Measurements from ENCODE around the gene CASK. TPM values are rescaled to one million over a fixed set of nuclear protein-coding genes. Genes with fewer than 3 reads are reported as not detected.

CASK gene
- total RNA-seq, 1 experiment from 2014 or later, result 163 TPM

DNA sequence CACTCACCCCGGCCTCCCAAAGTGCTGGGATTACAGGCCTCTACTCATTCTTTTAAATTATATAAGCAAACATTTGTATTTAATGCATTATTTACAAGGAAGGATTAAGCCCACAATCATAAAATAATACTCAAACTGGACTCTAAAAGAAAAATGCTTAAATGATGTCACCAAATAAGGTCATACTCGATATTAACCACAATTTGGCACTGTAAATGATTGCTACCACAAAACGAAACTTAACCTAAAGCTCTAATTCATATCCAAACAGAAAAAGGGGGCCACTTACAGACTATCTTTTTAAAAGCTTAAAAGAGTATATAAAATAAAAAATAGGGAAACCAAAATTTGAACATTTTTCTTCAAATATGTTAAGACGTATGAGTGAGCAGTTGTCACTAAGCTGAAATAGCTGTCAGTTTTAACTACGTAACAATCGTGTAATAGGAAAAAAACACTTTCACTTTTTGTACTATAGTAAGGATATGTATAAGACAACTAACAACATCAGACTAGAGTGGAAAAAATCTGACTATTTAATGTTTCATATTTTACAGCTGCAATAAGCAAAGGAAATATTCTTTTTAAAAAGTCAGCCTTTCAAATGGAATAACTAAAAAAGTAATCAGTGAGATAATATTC, 342.8 kb downstream of the CASK start:
- Mint-ChIP-seq H3K36me3 (ENCODE audit: insufficient read depth, unreplicated experiment) (peaks cover 27% of the 10 kb centered on the region), H3K4me3 (ENCODE audit: unreplicated experiment) (no peak overlapping the region), H3K27ac (ENCODE audit: unreplicated experiment) (no peak overlapping the region), H3K27me3 (ENCODE audit: insufficient read depth, unreplicated experiment) (no peaks in the 10 kb centered on the region), H3K4me1 (ENCODE audit: low read depth, unreplicated experiment) (no peaks in the 10 kb centered on the region), H3K9me3 (ENCODE audit: unreplicated experiment) (no peaks in the 10 kb centered on the region)
- no peaks in the 10 kb centered on the region for H3K27me3 ChIP-seq (replicated peaks; ENCODE audit: control insufficient read depth, insufficient read depth, low read length)
- no peak for TF ChIP-seq CTCF (IDR thresholded peaks at IDR 0.05; ENCODE audit: insufficient read depth in 1 of 2, low read depth in 1 of 2, low read length in 1 of 2, severe bottlenecking in 1 of 2, unreplicated experiment in 1 of 2)
- CTCF ChIA-PET, result no interaction called here
- POLR2A ChIA-PET, result no interaction called here
- no peak for DNase-seq
- no peak overlapping the region for H3K4me3 ChIP-seq (ENCODE audit: low read depth, low read length)
- BruUV-seq (replicated peaks), result no TSS peak
- no peaks in the 10 kb centered on the region for H3K4me1 ChIP-seq
- H3K9me3 ChIP-seq, result no peaks in the 10 kb centered on the region
- intact Hi-C loops (cut with micrococcal nuclease; ENCODE audit: unreplicated experiment), result no loop called here
- 0 out of 2 replicates have a peak, but pooled peaks cover 2% of the 10 kb centered on the region for H3K36me3 ChIP-seq (ENCODE audit: control insufficient read depth, insufficient read depth, low read length)

DNA sequence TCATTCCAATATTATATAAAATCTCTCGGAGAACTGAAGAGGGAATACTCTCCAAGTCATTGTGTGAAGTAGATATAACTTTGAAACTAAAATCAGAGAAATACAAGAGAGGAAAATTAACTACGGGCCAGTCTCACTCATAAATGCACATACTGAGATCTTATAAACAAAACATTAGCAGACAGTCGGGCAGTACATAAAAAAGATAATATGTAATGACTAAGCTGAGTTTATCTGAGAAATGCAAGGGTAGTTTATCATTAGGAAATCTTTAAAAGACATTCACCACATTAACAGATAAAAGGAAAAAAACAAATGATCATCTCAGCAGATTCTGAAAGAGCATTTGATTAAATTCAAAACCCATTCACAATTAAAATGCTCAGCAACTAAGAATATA, 359.5 kb downstream of the CASK start:
- intact Hi-C loops (cut with micrococcal nuclease; ENCODE audit: unreplicated experiment), result no loop called here
- ChIA-PET POLR2A (no interaction called here), CTCF (no interaction called here)
- TF ChIP-seq CTCF (IDR thresholded peaks at IDR 0.05; ENCODE audit: insufficient read depth in 1 of 2, low read depth in 1 of 2, low read length in 1 of 2, severe bottlenecking in 1 of 2, unreplicated experiment in 1 of 2), result no peak
- Mint-ChIP-seq H3K27me3 (ENCODE audit: insufficient read depth, unreplicated experiment) (no peaks in the 10 kb centered on the region), H3K36me3 (ENCODE audit: insufficient read depth, unreplicated experiment) (peaks cover 24% of the 10 kb centered on the region), H3K4me3 (ENCODE audit: unreplicated experiment) (no peak overlapping the region), H3K9me3 (ENCODE audit: unreplicated experiment) (no peaks in the 10 kb centered on the region), H3K27ac (ENCODE audit: unreplicated experiment) (no peak overlapping the region), H3K4me1 (ENCODE audit: low read depth, unreplicated experiment) (peaks cover 8% of the 10 kb centered on the region)
- no peaks in the 10 kb centered on the region for H3K4me1 ChIP-seq
- DNase-seq, result no peak
- no peaks in the 10 kb centered on the region for H3K27me3 ChIP-seq (replicated peaks; ENCODE audit: control insufficient read depth, insufficient read depth, low read length)
- no peaks in the 10 kb centered on the region for H3K9me3 ChIP-seq
- no peak overlapping the region for H3K4me3 ChIP-seq (ENCODE audit: low read depth, low read length)
- no peaks in the 10 kb centered on the region for H3K36me3 ChIP-seq (ENCODE audit: control insufficient read depth, insufficient read depth, low read length)
- BruUV-seq (replicated peaks), result no TSS peak

DNA sequence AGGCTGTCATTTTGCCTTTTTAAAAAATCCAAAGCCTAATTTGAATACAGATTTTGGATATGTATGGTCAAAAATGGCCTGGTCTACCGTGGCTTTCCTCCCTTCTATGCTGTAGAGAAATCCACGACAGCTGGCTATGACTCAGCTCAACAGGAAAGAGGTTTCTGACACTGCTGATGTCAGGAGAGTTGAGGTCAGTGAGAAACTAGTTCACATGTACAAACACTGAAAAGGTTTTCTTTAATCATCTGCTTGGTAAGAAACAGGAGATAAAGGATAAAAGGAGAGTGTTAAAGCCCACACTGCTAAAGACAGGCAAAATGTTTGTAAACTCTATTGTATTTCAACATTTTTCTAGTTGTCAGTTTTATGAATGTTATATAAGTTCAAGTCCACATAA, 362.3 kb downstream of the CASK start:
- Mint-ChIP-seq H3K4me1 (ENCODE audit: low read depth, unreplicated experiment) (peaks cover 8% of the 10 kb centered on the region), H3K4me3 (ENCODE audit: unreplicated experiment) (no peak overlapping the region), H3K27me3 (ENCODE audit: insufficient read depth, unreplicated experiment) (no peaks in the 10 kb centered on the region), H3K9me3 (ENCODE audit: unreplicated experiment) (no peaks in the 10 kb centered on the region), H3K36me3 (ENCODE audit: insufficient read depth, unreplicated experiment) (peaks cover 19% of the 10 kb centered on the region), H3K27ac (ENCODE audit: unreplicated experiment) (no peak overlapping the region)
- no peak for TF ChIP-seq CTCF (IDR thresholded peaks at IDR 0.05; ENCODE audit: insufficient read depth in 1 of 2, low read depth in 1 of 2, low read length in 1 of 2, severe bottlenecking in 1 of 2, unreplicated experiment in 1 of 2)
- POLR2A ChIA-PET, result no interaction called here
- no peak for DNase-seq
- Histone ChIP-seq H3K9me3 (no peaks in the 10 kb centered on the region), H3K4me3 (ENCODE audit: low read depth, low read length) (no peak overlapping the region), H3K4me1 (no peaks in the 10 kb centered on the region), H3K36me3 (ENCODE audit: control insufficient read depth, insufficient read depth, low read length) (no peaks in the 10 kb centered on the region), H3K27me3 (replicated peaks; ENCODE audit: control insufficient read depth, insufficient read depth, low read length) (no peaks in the 10 kb centered on the region)
- CTCF ChIA-PET, result no interaction called here
- no TSS peak for BruUV-seq (replicated peaks)
- intact Hi-C loops (cut with micrococcal nuclease; ENCODE audit: unreplicated experiment), result no loop called here
